SK-N-SH (cell line): ENCODE results near the gene ASIC2.

Source experiments
- CHD2 ChIP-seq: fragments of 150-350 bp; IDR thresholded peaks from 2 replicates; pipeline ENCODE4 v1.6.1; 2018; ENCODE audit warnings: low read length; ENCODE audit not compliant: partially characterized antibody
- CTCF ChIP-seq: fragments of 200-600 bp; sonication (generic); IDR thresholded peaks from 2 replicates; pipeline ENCODE4 v1.6.1; 2017; ENCODE audit warnings: antibody characterized with exemption, mild to moderate bottlenecking, moderate library complexity
- ELF1 ChIP-seq: IDR thresholded peaks from 2 replicates; pipeline ENCODE4 v1.4.0; 2012
- EP300 ChIP-seq, 2 experiments: IDR thresholded peaks; 2 replicates each; pipeline versions ENCODE4 v1.4.0 to v1.6.1; 2012; ENCODE audit warnings: borderline replicate concordance in 1 of 2, low read depth in 1 of 2, low read length in 1 of 2
- FOSL2 ChIP-seq: IDR thresholded peaks from 2 replicates; pipeline ENCODE4 v1.4.0; 2012; ENCODE audit warnings: low read depth, mild to moderate bottlenecking, moderate library complexity, borderline replicate concordance
- FOXM1 ChIP-seq: IDR thresholded peaks from 2 replicates; pipeline ENCODE4 v1.4.0; 2012; ENCODE audit warnings: low read depth, mild to moderate bottlenecking
- GABPA ChIP-seq: IDR thresholded peaks from 2 replicates; pipeline ENCODE4 v1.4.0; 2012; ENCODE audit warnings: low read depth, mild to moderate bottlenecking
- GATA2 ChIP-seq: sonication (generic); formaldehyde crosslinking; IDR thresholded peaks from 2 replicates; pipeline ENCODE4 v1.5.0; 2020; ENCODE audit warnings: mild to moderate bottlenecking, missing genetic modification reagents
- MAX ChIP-seq: IDR thresholded peaks from 2 replicates; pipeline ENCODE4 v1.4.0; 2012; ENCODE audit warnings: low read depth
- MEF2A ChIP-seq: IDR thresholded peaks from 2 replicates; pipeline ENCODE4 v1.4.0; 2012; ENCODE audit warnings: low read depth, borderline replicate concordance
- RFX5 ChIP-seq: IDR thresholded peaks from 2 replicates; pipeline ENCODE4 v1.6.1; 2012; ENCODE audit warnings: mild to moderate bottlenecking, improper control_type of control experiment, low read length
- YY1 ChIP-seq: IDR thresholded peaks from 2 replicates; pipeline ENCODE4 v1.4.0; 2012; ENCODE audit warnings: low read depth, mild to moderate bottlenecking
- ZBTB33 ChIP-seq: IDR thresholded peaks from 2 replicates; pipeline ENCODE4 v1.4.0; 2012; ENCODE audit warnings: low read depth, borderline replicate concordance
- TF ChIP-seq, protein P1 (sequence below): IDR thresholded peaks from 2 replicates; pipeline ENCODE4 v1.6.1; 2012; ENCODE audit warnings: mild to moderate bottlenecking, low read depth, low read length, moderate library complexity

DNA sequence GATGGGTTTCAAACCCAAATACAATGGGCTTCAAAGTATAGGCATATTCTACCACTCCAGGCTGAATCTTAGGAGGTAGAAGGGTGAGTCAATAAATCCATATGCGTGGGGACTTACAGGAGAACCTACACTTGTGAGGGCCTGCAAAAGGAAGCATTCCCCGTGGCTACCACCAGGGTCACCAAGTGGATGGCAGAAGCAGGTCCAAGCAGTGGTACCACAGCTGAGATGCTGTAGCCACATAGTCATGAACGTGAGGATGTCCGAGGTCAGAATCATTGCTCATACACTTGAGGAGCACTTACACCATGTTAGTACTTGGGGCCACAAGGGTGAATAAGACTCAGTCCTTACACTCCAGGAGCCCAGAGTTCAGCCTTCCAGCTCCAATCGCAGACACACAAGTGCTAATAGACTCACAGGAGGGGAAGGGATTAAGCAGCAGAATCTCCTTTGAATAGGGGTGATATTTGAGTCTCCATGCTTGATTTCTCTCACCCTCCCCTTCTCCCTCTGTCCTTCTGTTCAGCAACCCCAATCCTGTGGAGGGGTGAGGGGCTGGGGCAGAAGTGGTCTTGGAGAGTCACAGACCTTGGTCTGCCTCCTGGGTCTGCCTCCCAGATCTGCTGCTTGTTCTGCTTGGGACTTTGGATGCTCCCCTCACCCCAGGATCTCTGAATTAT is 42.5 kb upstream of the ASIC2 start:
- TF ChIP-seq ZBTB33 (no peak), CTCF (peak; percentile 18; the same call in 1 of the 2 replicates), ELF1 (no peak), GABPA (no peak), FOSL2 (no peak), MEF2A (no peak), FOXM1 (no peak), RFX5 (no peak), MAX (no peak), CHD2 (no peak), GATA2 (no peak), EP300 (IDR thresholded peaks at IDR 0.05; ENCODE audit: borderline replicate concordance in 1 of 2, low read depth in 1 of 2, low read length in 1 of 2) (no peak), YY1 (no peak)
- TF ChIP-seq, protein P1, sequence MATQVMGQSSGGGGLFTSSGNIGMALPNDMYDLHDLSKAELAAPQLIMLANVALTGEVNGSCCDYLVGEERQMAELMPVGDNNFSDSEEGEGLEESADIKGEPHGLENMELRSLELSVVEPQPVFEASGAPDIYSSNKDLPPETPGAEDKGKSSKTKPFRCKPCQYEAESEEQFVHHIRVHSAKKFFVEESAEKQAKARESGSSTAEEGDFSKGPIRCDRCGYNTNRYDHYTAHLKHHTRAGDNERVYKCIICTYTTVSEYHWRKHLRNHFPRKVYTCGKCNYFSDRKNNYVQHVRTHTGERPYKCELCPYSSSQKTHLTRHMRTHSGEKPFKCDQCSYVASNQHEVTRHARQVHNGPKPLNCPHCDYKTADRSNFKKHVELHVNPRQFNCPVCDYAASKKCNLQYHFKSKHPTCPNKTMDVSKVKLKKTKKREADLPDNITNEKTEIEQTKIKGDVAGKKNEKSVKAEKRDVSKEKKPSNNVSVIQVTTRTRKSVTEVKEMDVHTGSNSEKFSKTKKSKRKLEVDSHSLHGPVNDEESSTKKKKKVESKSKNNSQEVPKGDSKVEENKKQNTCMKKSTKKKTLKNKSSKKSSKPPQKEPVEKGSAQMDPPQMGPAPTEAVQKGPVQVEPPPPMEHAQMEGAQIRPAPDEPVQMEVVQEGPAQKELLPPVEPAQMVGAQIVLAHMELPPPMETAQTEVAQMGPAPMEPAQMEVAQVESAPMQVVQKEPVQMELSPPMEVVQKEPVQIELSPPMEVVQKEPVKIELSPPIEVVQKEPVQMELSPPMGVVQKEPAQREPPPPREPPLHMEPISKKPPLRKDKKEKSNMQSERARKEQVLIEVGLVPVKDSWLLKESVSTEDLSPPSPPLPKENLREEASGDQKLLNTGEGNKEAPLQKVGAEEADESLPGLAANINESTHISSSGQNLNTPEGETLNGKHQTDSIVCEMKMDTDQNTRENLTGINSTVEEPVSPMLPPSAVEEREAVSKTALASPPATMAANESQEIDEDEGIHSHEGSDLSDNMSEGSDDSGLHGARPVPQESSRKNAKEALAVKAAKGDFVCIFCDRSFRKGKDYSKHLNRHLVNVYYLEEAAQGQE: no peak
